Measurements from ENCODE around the gene CHST8. TPM values are rescaled to one million over a fixed set of nuclear protein-coding genes. Genes with fewer than 3 reads are reported as not detected.

The CHST8 gene
- polyA plus RNA-seq, 1 of the 3 experiments (the other 2 are of a cell fraction) = 0.05 TPM

DNA sequence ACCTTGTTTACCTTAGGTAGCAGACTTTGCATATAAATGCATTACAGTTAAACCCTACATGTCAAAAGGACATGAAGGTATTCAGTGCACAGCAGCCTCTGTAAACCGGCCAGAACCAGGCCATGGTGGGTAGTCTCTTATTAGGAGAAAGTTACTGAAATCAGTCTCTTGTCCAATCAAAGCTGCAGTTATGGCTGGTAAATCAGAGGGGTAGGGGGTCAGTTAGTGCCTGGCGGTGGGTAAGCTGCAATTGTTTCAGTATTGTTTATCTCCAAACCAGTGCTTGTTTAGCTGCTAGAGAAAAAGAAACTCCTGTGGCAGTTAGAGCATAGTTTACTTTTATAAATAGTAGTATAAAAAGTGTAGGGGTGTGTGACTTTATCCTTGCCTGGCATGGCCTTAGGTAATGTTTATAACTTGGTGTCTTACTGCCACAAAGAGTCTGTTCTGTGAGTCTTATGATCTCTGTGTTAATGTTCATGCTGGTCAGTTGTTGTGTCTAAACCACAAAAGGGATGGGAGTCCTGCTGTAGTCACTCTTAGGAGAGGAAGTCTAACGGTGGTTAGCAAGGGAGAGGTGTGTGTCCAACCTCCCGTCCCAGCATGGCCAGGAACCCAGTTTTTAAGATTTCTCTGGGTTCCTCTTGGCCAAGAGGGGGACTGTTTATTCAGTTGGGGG, 28.0 kb downstream of the CHST8 start (continued):
- TF ChIP-seq NRF1 (IDR thresholded peaks at IDR 0.05; ENCODE audit: low read depth, low read length) = no peak

DNA sequence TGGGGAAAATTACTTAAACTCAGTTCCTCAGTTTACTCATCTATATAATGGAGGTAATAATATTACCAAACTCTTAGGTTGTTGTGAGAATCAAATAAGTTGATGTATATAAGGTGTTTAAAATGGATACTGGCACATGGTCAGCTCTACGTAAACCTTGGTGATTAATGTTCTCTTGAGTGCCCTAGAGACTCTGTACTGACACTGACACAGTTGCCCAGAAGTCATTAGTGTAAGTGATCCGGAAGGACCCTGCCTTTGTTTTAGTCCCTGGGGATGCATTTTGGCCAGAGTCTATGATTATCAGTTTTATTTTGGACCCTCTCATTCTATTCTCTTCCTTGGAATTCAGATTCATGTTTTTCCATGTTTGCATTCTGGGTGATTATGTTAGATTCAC, 31.9 kb downstream of the CHST8 start:
- DNase-seq = no peak
- Histone ChIP-seq H3K4me1 (ENCODE audit: control insufficient read depth in 1 of 2, insufficient read depth in 2 of 2, low read depth in 1 of 2, low read length in 1 of 2) (no peaks in the 10 kb centered on the region), H2AFZ (ENCODE audit: low read depth) (no peak overlapping the region), H3K4me3 (ENCODE audit: low read depth in 2 of 2, low read length in 1 of 2) (no peak overlapping the region), H3K36me3 (replicated peaks in 1 of 2; ENCODE audit: control insufficient read depth in 1 of 2, insufficient read depth in 2 of 2, low read length in 1 of 2) (no peaks in the 10 kb centered on the region), H3K9me3 (no peaks in the 10 kb centered on the region), H3K27me3 (ENCODE audit: insufficient read depth) (no peaks in the 10 kb centered on the region), H4K20me1 (ENCODE audit: insufficient read depth) (no peaks in the 10 kb centered on the region), H3K27ac (ENCODE audit: low read depth in 2 of 2, low read length in 1 of 2) (no peak overlapping the region), H3K9me2 (no peaks in the 10 kb centered on the region), H3K79me2 (ENCODE audit: insufficient read depth) (no peaks in the 10 kb centered on the region), H3K4me2 (no peak overlapping the region), H3K9ac (no peak overlapping the region), H3F3A (replicated peaks; ENCODE audit: insufficient read depth) (no peaks in the 10 kb centered on the region)
- ChIA-PET CTCF (interaction anchor here (0.8 to 1.1 kb wide), 4 partner anchors 14 to 124 kb away, joined by 3 to 5 read pairs (median 4); no protein-coding TSS in a partner anchor), POLR2A (no interaction called here)
- TF ChIP-seq TEAD4 (IDR thresholded peaks at IDR 0.05; ENCODE audit: borderline replicate concordance, insufficient read depth) (no peak), TCF12 (IDR thresholded peaks at IDR 0.05) (no peak), NFIC (IDR thresholded peaks at IDR 0.05; ENCODE audit: borderline replicate concordance) (no peak), EP300 (IDR thresholded peaks at IDR 0.05; ENCODE audit: borderline replicate concordance in 1 of 2, low read depth in 1 of 2, low read length in 1 of 2) (no peak), GABPA (IDR thresholded peaks at IDR 0.05; ENCODE audit: low read depth) (no peak), RXRA (IDR thresholded peaks at IDR 0.05; ENCODE audit: borderline replicate concordance, low read depth) (no peak), SIN3A (IDR thresholded peaks at IDR 0.05; ENCODE audit: borderline replicate concordance, low read depth, low read length) (no peak), RAD21 (IDR thresholded peaks at IDR 0.05; ENCODE audit: low read length) (no peak), FOSL2 (IDR thresholded peaks at IDR 0.05; ENCODE audit: borderline replicate concordance, low read depth) (no peak), TAF1 (IDR thresholded peaks at IDR 0.05; ENCODE audit: borderline replicate concordance, low read depth, low read length) (no peak), GATA2 (CRISPR knock-in tag; IDR thresholded peaks at IDR 0.05) (no peak), POLR2AphosphoS5 (IDR thresholded peaks at IDR 0.05; ENCODE audit: low read depth, low read length) (no peak)
- TF ChIP-seq, protein P1, sequence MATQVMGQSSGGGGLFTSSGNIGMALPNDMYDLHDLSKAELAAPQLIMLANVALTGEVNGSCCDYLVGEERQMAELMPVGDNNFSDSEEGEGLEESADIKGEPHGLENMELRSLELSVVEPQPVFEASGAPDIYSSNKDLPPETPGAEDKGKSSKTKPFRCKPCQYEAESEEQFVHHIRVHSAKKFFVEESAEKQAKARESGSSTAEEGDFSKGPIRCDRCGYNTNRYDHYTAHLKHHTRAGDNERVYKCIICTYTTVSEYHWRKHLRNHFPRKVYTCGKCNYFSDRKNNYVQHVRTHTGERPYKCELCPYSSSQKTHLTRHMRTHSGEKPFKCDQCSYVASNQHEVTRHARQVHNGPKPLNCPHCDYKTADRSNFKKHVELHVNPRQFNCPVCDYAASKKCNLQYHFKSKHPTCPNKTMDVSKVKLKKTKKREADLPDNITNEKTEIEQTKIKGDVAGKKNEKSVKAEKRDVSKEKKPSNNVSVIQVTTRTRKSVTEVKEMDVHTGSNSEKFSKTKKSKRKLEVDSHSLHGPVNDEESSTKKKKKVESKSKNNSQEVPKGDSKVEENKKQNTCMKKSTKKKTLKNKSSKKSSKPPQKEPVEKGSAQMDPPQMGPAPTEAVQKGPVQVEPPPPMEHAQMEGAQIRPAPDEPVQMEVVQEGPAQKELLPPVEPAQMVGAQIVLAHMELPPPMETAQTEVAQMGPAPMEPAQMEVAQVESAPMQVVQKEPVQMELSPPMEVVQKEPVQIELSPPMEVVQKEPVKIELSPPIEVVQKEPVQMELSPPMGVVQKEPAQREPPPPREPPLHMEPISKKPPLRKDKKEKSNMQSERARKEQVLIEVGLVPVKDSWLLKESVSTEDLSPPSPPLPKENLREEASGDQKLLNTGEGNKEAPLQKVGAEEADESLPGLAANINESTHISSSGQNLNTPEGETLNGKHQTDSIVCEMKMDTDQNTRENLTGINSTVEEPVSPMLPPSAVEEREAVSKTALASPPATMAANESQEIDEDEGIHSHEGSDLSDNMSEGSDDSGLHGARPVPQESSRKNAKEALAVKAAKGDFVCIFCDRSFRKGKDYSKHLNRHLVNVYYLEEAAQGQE (IDR thresholded peaks at IDR 0.05; ENCODE audit: low read depth, low read length) = no peak
- TF ChIP-seq, protein P2, sequence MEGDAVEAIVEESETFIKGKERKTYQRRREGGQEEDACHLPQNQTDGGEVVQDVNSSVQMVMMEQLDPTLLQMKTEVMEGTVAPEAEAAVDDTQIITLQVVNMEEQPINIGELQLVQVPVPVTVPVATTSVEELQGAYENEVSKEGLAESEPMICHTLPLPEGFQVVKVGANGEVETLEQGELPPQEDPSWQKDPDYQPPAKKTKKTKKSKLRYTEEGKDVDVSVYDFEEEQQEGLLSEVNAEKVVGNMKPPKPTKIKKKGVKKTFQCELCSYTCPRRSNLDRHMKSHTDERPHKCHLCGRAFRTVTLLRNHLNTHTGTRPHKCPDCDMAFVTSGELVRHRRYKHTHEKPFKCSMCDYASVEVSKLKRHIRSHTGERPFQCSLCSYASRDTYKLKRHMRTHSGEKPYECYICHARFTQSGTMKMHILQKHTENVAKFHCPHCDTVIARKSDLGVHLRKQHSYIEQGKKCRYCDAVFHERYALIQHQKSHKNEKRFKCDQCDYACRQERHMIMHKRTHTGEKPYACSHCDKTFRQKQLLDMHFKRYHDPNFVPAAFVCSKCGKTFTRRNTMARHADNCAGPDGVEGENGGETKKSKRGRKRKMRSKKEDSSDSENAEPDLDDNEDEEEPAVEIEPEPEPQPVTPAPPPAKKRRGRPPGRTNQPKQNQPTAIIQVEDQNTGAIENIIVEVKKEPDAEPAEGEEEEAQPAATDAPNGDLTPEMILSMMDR (IDR thresholded peaks at IDR 0.05) = no peak
- 45% methylated on average over 2 of the region's 2 CpGs for whole genome bisulfite sequencing (ENCODE audit: low lambda C conversion rate)

All from SK-N-SH (cell line).